Trophoblast cell (in vitro differentiated cells and primary cell): ENCODE data around the gene PDGFC.

Experiments
- DNase-seq, 2 donors: peaks; one replicate each; pipeline ENCODE4 v3.0.0-alpha.2; 2016
- H2AFZ ChIP-seq: 2 replicates; pipeline ENCODE4 v1.6.1; 2013; ENCODE audit warnings: low read length, moderate library complexity, mild to moderate bottlenecking; ENCODE audit not compliant: insufficient read depth, poor library complexity
- H2AK5ac ChIP-seq: 2 replicates; pipeline ENCODE4 v1.6.1; 2013; ENCODE audit warnings: mild to moderate bottlenecking, low read length
- H2BK120ac ChIP-seq: 2 replicates; pipeline ENCODE4 v1.6.1; 2013; ENCODE audit warnings: low read length, mild to moderate bottlenecking, moderate library complexity; ENCODE audit not compliant: insufficient read depth, poor library complexity
- H2BK12ac ChIP-seq: 2 replicates; pipeline ENCODE4 v1.6.1; 2013; ENCODE audit warnings: mild to moderate bottlenecking, low read length, moderate library complexity
- H2BK5ac ChIP-seq: 2 replicates; pipeline ENCODE4 v1.6.1; 2013; ENCODE audit warnings: low read length, low read depth, moderate library complexity, mild to moderate bottlenecking; ENCODE audit not compliant: poor library complexity
- H3K14ac ChIP-seq: 2 replicates; pipeline ENCODE4 v1.6.1; 2013; ENCODE audit warnings: mild to moderate bottlenecking, low read length
- H3K18ac ChIP-seq: 2 replicates; pipeline ENCODE4 v1.6.1; 2013; ENCODE audit warnings: mild to moderate bottlenecking, low read length
- H3K23ac ChIP-seq: 2 replicates; pipeline ENCODE4 v1.6.1; 2013; ENCODE audit warnings: low read length
- H3K27ac ChIP-seq: 2 replicates; pipeline ENCODE4 v1.5.1; 2013; ENCODE audit warnings: low read depth, mild to moderate bottlenecking, inconsistent platforms, low read length, moderate library complexity
- H3K27me3 ChIP-seq: 2 replicates; pipeline ENCODE4 v1.6.1; 2013; ENCODE audit warnings: inconsistent platforms, mild to moderate bottlenecking, low read length, moderate library complexity; ENCODE audit not compliant: insufficient read depth
- H3K36me3 ChIP-seq, 2 experiments: 1 replicate in 1 of 2; 2 replicates in 1 of 2; pipeline ENCODE4 v1.6.1; 2013; ENCODE audit warnings: low read length in 2 of 2, mild to moderate bottlenecking in 2 of 2, moderate library complexity in 1 of 2; ENCODE audit not compliant: insufficient read depth in 2 of 2, control insufficient read depth in 1 of 2
- H3K4ac ChIP-seq: 2 replicates; pipeline ENCODE4 v1.6.1; 2013; ENCODE audit warnings: low read depth, mild to moderate bottlenecking, low read length, moderate library complexity
- H3K4me1 ChIP-seq, 2 experiments: 1 replicate in 1 of 2; 2 replicates in 1 of 2; pipeline ENCODE4 v1.6.1; 2013; ENCODE audit warnings: low read length in 2 of 2, mild to moderate bottlenecking in 2 of 2, moderate library complexity in 1 of 2; ENCODE audit not compliant: insufficient read depth in 2 of 2, control insufficient read depth in 1 of 2
- H3K4me2 ChIP-seq: 2 replicates; pipeline ENCODE4 v1.6.1; 2013; ENCODE audit warnings: inconsistent platforms, mild to moderate bottlenecking, low read length, moderate library complexity
- H3K4me3 ChIP-seq: 2 replicates; pipeline ENCODE4 v1.5.1; 2013; ENCODE audit warnings: mild to moderate bottlenecking, low read depth, low read length, inconsistent platforms
- H3K79me1 ChIP-seq: one replicate; pipeline ENCODE4 v1.6.1; 2013; ENCODE audit warnings: low read length
- H3K79me2 ChIP-seq: 2 replicates; pipeline ENCODE4 v1.6.1; 2013; ENCODE audit warnings: low read length, mild to moderate bottlenecking; ENCODE audit not compliant: control insufficient read depth, insufficient read depth, poor library complexity
- H3K9ac ChIP-seq: 2 replicates; pipeline ENCODE4 v1.6.1; 2013; ENCODE audit warnings: mild to moderate bottlenecking, low read length
- H3K9me3 ChIP-seq: 2 replicates; pipeline ENCODE4 v1.6.1; 2013; ENCODE audit warnings: low read depth, mild to moderate bottlenecking, control low read depth, inconsistent platforms, low read length; ENCODE audit not compliant: insufficient read depth
- H4K12ac ChIP-seq: 2 replicates; pipeline ENCODE4 v1.6.1; 2013; ENCODE audit warnings: low read depth, mild to moderate bottlenecking, low read length, moderate library complexity
- H4K8ac ChIP-seq: 2 replicates; pipeline ENCODE4 v1.6.1; 2013; ENCODE audit warnings: low read depth, mild to moderate bottlenecking, low read length, moderate library complexity
- H4K91ac ChIP-seq: one replicate; pipeline ENCODE4 v1.6.1; 2013; ENCODE audit warnings: low read depth, mild to moderate bottlenecking, low read length, moderate library complexity
- WGBS: extraction: QIAGEN DNeasy Blood & Tissue Kit; methylation state at CpG from one replicate; pipeline ENCODE4 v1.1.7; 2013; ENCODE audit warnings: missing lambda C conversion rate; ENCODE audit not compliant: insufficient read length, insufficient coverage; ENCODE audit errors: extremely low coverage; 5-methylcytosine and 5-hydroxymethylcytosine counted together

PDGFC gene

DNA sequence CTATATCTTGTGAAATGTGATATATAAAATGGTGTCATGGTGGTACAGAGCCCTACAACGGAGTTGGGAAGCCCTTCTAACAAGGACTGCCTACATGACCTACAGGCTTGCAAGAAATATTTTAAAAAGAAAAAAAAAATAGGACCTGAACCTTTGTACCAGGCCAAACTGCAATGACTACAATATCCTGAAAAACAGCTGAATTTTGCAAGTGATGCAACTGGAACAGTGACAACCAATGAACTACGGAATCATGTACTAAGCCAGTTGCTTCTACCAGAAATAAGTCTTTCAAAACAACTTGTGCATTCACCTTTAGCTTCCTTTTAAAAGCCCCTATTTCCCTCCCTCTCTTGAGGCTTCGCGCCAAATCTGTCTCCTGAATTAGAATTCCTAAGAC lies 58.4 kb downstream of the PDGFC start:
- DNase-seq, result no peak
- no peaks in the 10 kb centered on the region for H3K79me1 ChIP-seq
- H3K9ac ChIP-seq, result no peak overlapping the region
- H3K23ac ChIP-seq, result no peak overlapping the region
- no peak overlapping the region for H4K91ac ChIP-seq
- no peak overlapping the region for H2AFZ ChIP-seq
- no peaks in the 10 kb centered on the region for H3K79me2 ChIP-seq
- no peak overlapping the region for H3K14ac ChIP-seq
- H3K4me2 ChIP-seq, result no peak overlapping the region
- H3K18ac ChIP-seq, result no peak overlapping the region
- no peak overlapping the region for H3K4me3 ChIP-seq
- no peak overlapping the region for H2BK120ac ChIP-seq
- no peak overlapping the region for H3K27ac ChIP-seq
- no peaks in the 10 kb centered on the region for H3K9me3 ChIP-seq
- H2AK5ac ChIP-seq, result no peak overlapping the region
- no peaks in the 10 kb centered on the region for H3K27me3 ChIP-seq
- H4K12ac ChIP-seq, result no peak overlapping the region
- no peaks in the 10 kb centered on the region for H3K36me3 ChIP-seq
- WGBS, result no CpG with 5 or more reads among the region's 4 CpGs
- no peak overlapping the region for H3K4ac ChIP-seq
- H4K8ac ChIP-seq, result no peak overlapping the region
- no peak overlapping the region for H2BK5ac ChIP-seq
- no peak overlapping the region for H2BK12ac ChIP-seq
- no peaks in the 10 kb centered on the region for H3K4me1 ChIP-seq

DNA sequence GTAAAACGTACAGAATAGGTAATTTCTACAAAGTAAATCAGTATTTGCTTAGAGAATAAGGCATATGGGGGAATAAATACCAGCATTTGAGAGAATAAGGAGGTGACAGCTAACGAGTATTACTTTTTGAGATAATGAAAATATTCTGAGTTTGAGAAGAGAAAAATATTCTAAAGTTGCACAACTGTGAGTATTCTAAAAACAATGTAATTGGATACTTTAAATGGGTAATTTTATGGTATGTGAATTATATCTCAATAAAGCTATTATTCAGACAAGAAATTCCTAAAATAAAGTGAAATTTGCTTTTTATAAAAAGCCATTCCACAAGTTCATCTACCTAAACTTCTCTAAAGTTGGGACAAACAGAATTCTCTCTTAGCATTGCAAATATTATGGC lies 62.6 kb downstream of the PDGFC start:
- Histone ChIP-seq H4K12ac (no peak overlapping the region), H3K4me1 (no peaks in the 10 kb centered on the region), H4K8ac (no peak overlapping the region), H2BK5ac (no peak overlapping the region), H3K27me3 (no peaks in the 10 kb centered on the region), H3K4me3 (no peak overlapping the region), H3K23ac (no peak overlapping the region), H2AFZ (no peak overlapping the region), H3K79me2 (no peaks in the 10 kb centered on the region), H4K91ac (no peak overlapping the region), H3K79me1 (no peaks in the 10 kb centered on the region), H3K9me3 (no peaks in the 10 kb centered on the region), H3K4me2 (no peak overlapping the region), H3K27ac (no peak overlapping the region), H2BK120ac (no peak overlapping the region), H2BK12ac (no peak overlapping the region), H3K14ac (no peak overlapping the region), H3K36me3 (peaks cover 0 to 2% of the 10 kb centered on the region in 2 experiments), H3K4ac (no peak overlapping the region), H3K9ac (no peak overlapping the region), H2AK5ac (no peak overlapping the region), H3K18ac (no peak overlapping the region)
- DNase-seq, result no peak
- WGBS, result no CpG with 5 or more reads among the region's 2 CpGs

DNA sequence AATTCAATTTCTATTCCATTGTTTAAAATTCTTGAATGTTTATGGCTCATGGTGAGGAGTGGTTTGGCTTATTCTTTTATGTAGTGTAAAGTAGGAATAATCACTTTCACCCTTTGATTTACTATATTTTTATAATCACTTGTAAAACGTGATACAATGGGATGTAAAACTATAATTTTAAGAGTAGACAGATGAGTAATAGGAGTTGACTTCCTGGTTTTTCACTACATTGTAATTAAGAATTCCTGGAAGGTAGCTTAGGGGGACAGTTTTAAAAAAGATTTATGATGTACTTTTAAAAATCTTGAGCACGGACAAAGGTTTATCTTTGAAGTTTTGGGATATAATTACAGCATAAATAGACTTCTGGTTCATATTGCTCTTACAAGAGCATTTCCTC lies 65.3 kb downstream of the PDGFC start:
- Histone ChIP-seq H3K79me2 (no peaks in the 10 kb centered on the region), H4K91ac (no peak overlapping the region), H3K4me3 (no peak overlapping the region), H3K36me3 (peaks cover 0 to 2% of the 10 kb centered on the region in 2 experiments), H3K9ac (no peak overlapping the region), H2BK12ac (no peak overlapping the region), H3K79me1 (no peaks in the 10 kb centered on the region), H2AFZ (no peak overlapping the region), H4K8ac (no peak overlapping the region), H3K27ac (no peak overlapping the region), H3K23ac (no peak overlapping the region), H3K9me3 (no peaks in the 10 kb centered on the region), H2AK5ac (no peak overlapping the region), H2BK5ac (no peak overlapping the region), H3K27me3 (no peaks in the 10 kb centered on the region), H3K4ac (no peak overlapping the region), H4K12ac (no peak overlapping the region), H3K4me2 (no peak overlapping the region), H3K4me1 (no peaks in the 10 kb centered on the region), H3K14ac (no peak overlapping the region), H3K18ac (no peak overlapping the region), H2BK120ac (no peak overlapping the region)
- no peak for DNase-seq
- WGBS, result no CpG with 5 or more reads among the region's 2 CpGs

DNA sequence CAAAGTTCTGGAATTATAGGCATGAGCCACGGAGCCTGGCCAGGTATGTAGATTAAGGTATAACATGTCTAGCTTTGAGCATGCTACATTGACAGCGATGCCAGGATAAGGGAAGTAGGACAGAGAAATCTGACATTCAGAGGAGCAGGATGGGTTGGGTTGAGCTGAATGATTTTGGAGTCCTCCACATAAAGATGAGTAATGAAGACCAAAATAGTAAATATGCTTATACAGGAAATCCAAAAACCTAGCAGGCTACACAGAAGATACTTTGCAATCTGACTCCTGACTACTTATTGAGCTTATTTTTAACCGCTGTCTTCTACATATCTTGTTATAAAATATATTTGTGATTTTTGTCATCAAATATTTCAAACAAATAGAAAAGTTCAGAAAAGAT lies 69.7 kb downstream of the PDGFC start:
- no CpG with 5 or more reads among the region's 3 CpGs for WGBS
- no peak overlapping the region for H2AFZ ChIP-seq
- no peak overlapping the region for H2BK12ac ChIP-seq
- H3K23ac ChIP-seq, result no peak overlapping the region
- H3K4me1 ChIP-seq, result no peaks in the 10 kb centered on the region
- H2BK5ac ChIP-seq, result no peak overlapping the region
- no peaks in the 10 kb centered on the region for H3K9me3 ChIP-seq
- H3K27ac ChIP-seq, result no peak overlapping the region
- H4K12ac ChIP-seq, result no peak overlapping the region
- H4K8ac ChIP-seq, result no peak overlapping the region
- H3K14ac ChIP-seq, result no peak overlapping the region
- no peaks in the 10 kb centered on the region for H3K79me1 ChIP-seq
- no peaks in the 10 kb centered on the region for H3K79me2 ChIP-seq
- H3K36me3 ChIP-seq, result no peaks in the 10 kb centered on the region
- no peak overlapping the region for H3K4me2 ChIP-seq
- H2BK120ac ChIP-seq, result no peak overlapping the region
- H3K27me3 ChIP-seq, result no peaks in the 10 kb centered on the region
- no peak overlapping the region for H2AK5ac ChIP-seq
- no peak overlapping the region for H3K4ac ChIP-seq
- no peak overlapping the region for H4K91ac ChIP-seq
- H3K18ac ChIP-seq, result no peak overlapping the region
- DNase-seq, result no peak
- no peak overlapping the region for H3K4me3 ChIP-seq
- H3K9ac ChIP-seq, result no peak overlapping the region
